Karpas-422 (cell line): ENCODE results near the gene ZIC3. TPM values are rescaled to one million over a fixed set of nuclear protein-coding genes. Genes with fewer than 3 reads are reported as not detected.

Experiments used
- DNase-seq: peaks from one replicate; pipeline ENCODE4 v3.0.0-alpha.2; 2015
- H2AFZ ChIP-seq: fragments of 200-600 bp; sonication (generic); 2 replicates; pipeline ENCODE4 v1.6.1; 2014; ENCODE audit warnings: antibody characterized with exemption, low read length, mixed read lengths
- H3K27ac ChIP-seq: fragments of 200-600 bp; sonication (generic); 2 replicates; pipeline ENCODE4 v1.5.1; 2014; ENCODE audit warnings: mild to moderate bottlenecking, low read length, moderate library complexity
- H3K27me3 ChIP-seq: fragments of 200-600 bp; sonication (generic); 2 replicates; pipeline ENCODE4 v1.6.1; 2014; ENCODE audit warnings: low read length, mixed read lengths
- H3K36me3 ChIP-seq: fragments of 200-600 bp; sonication (generic); 2 replicates; pipeline ENCODE4 v1.6.1; 2014; ENCODE audit warnings: low read length, mixed read lengths; ENCODE audit not compliant: insufficient read depth
- H3K4me1 ChIP-seq: fragments of 200-600 bp; sonication (generic); 2 replicates; pipeline ENCODE4 v1.6.1; 2014; ENCODE audit warnings: mild to moderate bottlenecking, low read length, mixed read lengths
- H3K4me2 ChIP-seq: fragments of 200-600 bp; sonication (generic); 2 replicates; pipeline ENCODE4 v1.6.1; 2014; ENCODE audit warnings: low read length, low read depth, mild to moderate bottlenecking; ENCODE audit not compliant: poor library complexity, severe bottlenecking
- H3K4me3 ChIP-seq: fragments of 200-600 bp; sonication (generic); 2 replicates; pipeline ENCODE4 v1.5.1; 2014; ENCODE audit warnings: mild to moderate bottlenecking, antibody characterized with exemption, low read length, mixed read lengths
- H3K79me2 ChIP-seq: fragments of 200-600 bp; sonication (generic); 2 replicates; pipeline ENCODE4 v1.6.1; 2014; ENCODE audit warnings: mild to moderate bottlenecking, low read length, mixed read lengths
- H3K9ac ChIP-seq: fragments of 200-600 bp; sonication (generic); 2 replicates; pipeline ENCODE4 v1.6.0; 2014; ENCODE audit warnings: low read length
- H3K9me2 ChIP-seq: fragments of 200-600 bp; sonication (generic), shearing (Covaris generic); replicated peaks from 2 replicates; pipeline ENCODE4 v1.6.0; 2014; ENCODE audit warnings: mild to moderate bottlenecking, low read length, moderate library complexity; ENCODE audit not compliant: insufficient read depth
- H3K9me3 ChIP-seq: fragments of 300-700, 200-600 bp; sonication (generic); 2 replicates; pipeline ENCODE4 v1.6.1; 2014; ENCODE audit warnings: low read length, mixed read lengths
- H4K20me1 ChIP-seq: fragments of 200-600 bp; sonication (generic); 2 replicates; pipeline ENCODE4 v1.6.1; 2014; ENCODE audit warnings: mild to moderate bottlenecking, antibody characterized with exemption, low read length, low read depth; ENCODE audit not compliant: insufficient read depth
- small RNA-seq: library from RNA; depleted of rRNA; stranded (forward); fragments of <200 nt; gene quantifications from one replicate; pipeline ENCODE3, GENCODE V24; 2014
- total RNA-seq: library from RNA; depleted of rRNA; stranded (reverse); fragments of >200 nt; shearing (Covaris generic); gene quantifications from 2 replicates; pipeline ENCODE4 v1.2.3, GENCODE V29; 2014; ENCODE audit warnings: low replicate concordance

ZIC3 gene
- total RNA-seq, 1 experiment from 2014 or later = not detected

DNA sequence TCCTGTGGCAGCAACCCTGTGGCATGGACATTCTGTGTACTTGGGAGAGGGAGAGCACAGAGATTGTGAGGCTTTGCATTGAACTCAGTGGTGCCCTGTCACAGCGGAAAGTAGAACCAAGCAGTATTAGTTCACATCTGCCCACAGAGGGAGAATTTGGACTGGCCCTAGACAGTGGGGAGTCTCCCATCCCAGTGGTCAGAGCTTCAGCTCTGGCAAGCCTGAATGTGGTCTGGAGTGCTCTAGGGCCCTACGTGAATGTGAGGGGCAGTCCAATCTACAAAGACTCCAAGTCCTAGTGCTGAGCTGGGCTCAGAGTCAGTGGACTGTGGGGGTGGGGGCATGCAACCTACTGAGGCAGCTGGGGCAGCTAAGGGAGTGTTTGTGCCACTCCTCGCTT, 34.8 kb downstream of the ZIC3 start:
- Histone ChIP-seq H3K36me3 (no peaks in the 10 kb centered on the region), H3K4me1 (no peaks in the 10 kb centered on the region), H2AFZ (no peak overlapping the region), H3K9ac (no peak overlapping the region), H3K27me3 (no peaks in the 10 kb centered on the region), H3K9me3 (peaks cover 4% of the 10 kb centered on the region; the same call in 1 of the 2 replicates), H3K27ac (no peak overlapping the region), H3K79me2 (no peaks in the 10 kb centered on the region), H3K9me2 (no peaks in the 10 kb centered on the region), H3K4me2 (no peak overlapping the region), H3K4me3 (no peak overlapping the region), H4K20me1 (no peaks in the 10 kb centered on the region)
- no peak for DNase-seq

Small RNAs within 50 kb of the gene (small RNA-seq; reads per million reads assigned to genes)
- gene RN7SL325P = not detected
